ENCODE results near the gene GPN2. TPM values are rescaled to one million over a fixed set of nuclear protein-coding genes. Genes with fewer than 3 reads are reported as not detected.

Gene GPN2
- polyA plus RNA-seq, 1 donor (not counting 4 experiments of a cell fraction or from before 2014, with no cell fraction given), result 31.9 TPM

- peak overlapping the region; percentile 67 for H3K9ac ChIP-seq (ENCODE audit: control insufficient read depth, extremely low read depth, insufficient read depth, low read length)
- no peak overlapping the region for H3K4me2 ChIP-seq (ENCODE audit: control insufficient read depth, extremely low read depth, insufficient read depth, low read depth, low read length)
- H3K4me3 ChIP-seq (ENCODE audit: control insufficient read depth in 2 of 3, extremely low read depth in 1 of 3, insufficient read depth in 2 of 3, low read depth in 1 of 3, low read length in 3 of 3), result no peak overlapping the region
- no peak overlapping the region for H2AFZ ChIP-seq (ENCODE audit: control insufficient read depth, low read length)
- peaks cover 94% of the 10 kb centered on the region for H3K4me1 ChIP-seq (ENCODE audit: control insufficient read depth, extremely low read depth, insufficient read depth, low read length)
- H3K79me2 ChIP-seq (ENCODE audit: control insufficient read depth, insufficient read depth, low read length), result no peaks in the 10 kb centered on the region
- H3K36me3 ChIP-seq (ENCODE audit: control insufficient read depth in 2 of 2, extremely low read depth in 1 of 2, insufficient read depth in 2 of 2, low read length in 2 of 2), result peaks cover 9 to 39% of the 10 kb centered on the region in 2 experiments
- FAIRE-seq (peak; percentile 56), DNase-seq (ENCODE audit: low read depth, low spot score) (no peak)
- peak overlapping the region; percentile 100 for H3K27ac ChIP-seq (ENCODE audit: control insufficient read depth, insufficient read depth, low read length)
- no peaks in the 10 kb centered on the region for H3K9me3 ChIP-seq (ENCODE audit: control insufficient read depth, low read depth, low read length)
- TF ChIP-seq CTCF (optimal IDR thresholded peaks at IDR 0.05 in 1 of 3, IDR thresholded peaks at IDR 0.05 in 1 of 3, conservative IDR thresholded peaks at IDR 0.05 in 1 of 3; ENCODE audit: extremely low read depth in 1 of 3, insufficient read depth in 2 of 3, low read length in 3 of 3) (no peak), EZH2 (IDR thresholded peaks at IDR 0.05; ENCODE audit: low read length) (no peak)
- H4K20me1 ChIP-seq (ENCODE audit: control insufficient read depth, extremely low read depth, insufficient read depth, low read length), result no peaks in the 10 kb centered on the region
- H3K9me1 ChIP-seq (ENCODE audit: control insufficient read depth, extremely low read depth, insufficient read depth, low read length), result peaks cover 4% of the 10 kb centered on the region
- no peaks in the 10 kb centered on the region for H3K27me3 ChIP-seq (ENCODE audit: control insufficient read depth, extremely low read depth, insufficient read depth, low read length)
- dilution Hi-C loops (cut with MboI; ENCODE audit: extremely low pct_ligation_motif_present, low sequenced_read_pairs), result no loop called here
These were observed 36.5 kb downstream of the GPN2 start for GRCh38 chr1:26853600-26853999.

DNA sequence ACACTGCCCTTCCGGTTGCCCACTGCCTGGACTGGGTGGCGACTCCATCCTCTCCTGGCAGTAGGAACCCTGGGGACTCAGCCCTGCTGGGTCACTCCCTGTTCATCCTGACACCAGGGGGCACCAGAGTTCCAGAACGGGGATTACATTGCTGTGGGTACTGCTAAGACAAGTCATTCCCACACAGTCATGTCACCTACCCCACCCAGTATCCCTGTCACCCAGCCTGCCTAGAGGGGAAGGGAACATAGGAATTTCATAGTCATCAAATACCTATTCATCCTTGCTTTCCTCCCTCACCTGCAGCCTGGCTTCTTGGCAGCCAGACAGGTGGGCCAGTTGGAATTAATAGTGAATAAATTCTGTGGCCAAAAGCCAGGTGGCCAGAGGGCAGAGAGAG lies 36.9 kb downstream of the GPN2 start:
- H4K20me1 ChIP-seq (ENCODE audit: control insufficient read depth, extremely low read depth, insufficient read depth, low read length), result no peaks in the 10 kb centered on the region
- peaks cover 9 to 43% of the 10 kb centered on the region in 2 experiments for H3K36me3 ChIP-seq (ENCODE audit: control insufficient read depth in 2 of 2, extremely low read depth in 1 of 2, insufficient read depth in 2 of 2, low read length in 2 of 2)
- TF ChIP-seq EZH2 (IDR thresholded peaks at IDR 0.05; ENCODE audit: low read length), result no peak
- peak in 2 of 3 experiments; percentile 88 to 96 for TF ChIP-seq CTCF (optimal IDR thresholded peaks at IDR 0.05 in 1 of 3, IDR thresholded peaks at IDR 0.05 in 1 of 3, conservative IDR thresholded peaks at IDR 0.05 in 1 of 3; ENCODE audit: extremely low read depth in 1 of 3, insufficient read depth in 2 of 3, low read length in 3 of 3)
- H3K4me1 ChIP-seq (ENCODE audit: control insufficient read depth, extremely low read depth, insufficient read depth, low read length), result peaks cover 94% of the 10 kb centered on the region
- H3K4me2 ChIP-seq (ENCODE audit: control insufficient read depth, extremely low read depth, insufficient read depth, low read depth, low read length), result no peak overlapping the region
- peak overlapping the region; percentile 100 for H3K27ac ChIP-seq (ENCODE audit: control insufficient read depth, insufficient read depth, low read length)
- H3K4me3 ChIP-seq (ENCODE audit: control insufficient read depth in 2 of 3, extremely low read depth in 1 of 3, insufficient read depth in 2 of 3, low read depth in 1 of 3, low read length in 3 of 3), result no peak overlapping the region
- FAIRE-seq (peak; percentile 99), DNase-seq (ENCODE audit: low read depth, low spot score) (no peak)
- H3K27me3 ChIP-seq (ENCODE audit: control insufficient read depth, extremely low read depth, insufficient read depth, low read length), result no peaks in the 10 kb centered on the region
- dilution Hi-C loops (cut with MboI; ENCODE audit: extremely low pct_ligation_motif_present, low sequenced_read_pairs), result no loop called here
- H3K79me2 ChIP-seq (ENCODE audit: control insufficient read depth, insufficient read depth, low read length), result no peaks in the 10 kb centered on the region
- peak overlapping the region; percentile 67 for H3K9ac ChIP-seq (ENCODE audit: control insufficient read depth, extremely low read depth, insufficient read depth, low read length)
- H2AFZ ChIP-seq (ENCODE audit: control insufficient read depth, low read length), result no peak overlapping the region
- no peaks in the 10 kb centered on the region for H3K9me3 ChIP-seq (ENCODE audit: control insufficient read depth, low read depth, low read length)
- H3K9me1 ChIP-seq (ENCODE audit: control insufficient read depth, extremely low read depth, insufficient read depth, low read length), result peaks cover 4% of the 10 kb centered on the region

Measured in keratinocyte (primary cell).